ENCODE results near the gene FGB.

The FGB gene

DNA sequence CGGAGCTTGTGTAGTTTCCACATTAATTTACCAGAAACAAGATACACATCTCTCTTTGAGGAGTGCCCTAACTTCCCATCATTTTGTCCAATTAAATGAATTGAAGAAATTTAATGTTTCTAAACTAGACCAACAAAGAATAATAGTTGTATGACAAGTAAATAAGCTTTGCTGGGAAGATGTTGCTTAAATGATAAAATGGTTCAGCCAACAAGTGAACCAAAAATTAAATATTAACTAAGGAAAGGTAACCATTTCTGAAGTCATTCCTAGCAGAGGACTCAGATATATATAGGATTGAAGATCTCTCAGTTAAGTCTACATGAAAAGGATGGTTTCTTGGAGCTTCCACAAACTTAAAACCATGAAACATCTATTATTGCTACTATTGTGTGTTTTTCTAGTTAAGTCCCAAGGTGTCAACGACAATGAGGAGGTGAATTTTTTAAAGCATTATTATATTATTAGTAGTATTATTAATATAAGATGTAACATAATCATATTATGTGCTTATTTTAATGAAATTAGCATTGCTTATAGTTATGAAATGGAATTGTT, at the start of gene FGB:
Gene FGB (plus strand): TSS at position 315 of the 558 bp plus-strand sequence. CDS start 8 bp downstream, at position 323.
- Mint-ChIP-seq H3K4me1 (ENCODE audit: low read depth) (no peaks in the 10 kb centered on the region), H3K27ac (no peak within 1 kb of the TSS), H3K36me3 (ENCODE audit: low read depth) (no peaks in the 10 kb centered on the region), H3K27me3 (peaks cover 10% of the 10 kb centered on the region), H3K4me3 (no peak within 1 kb of the TSS), H3K9me3 (no peaks in the 10 kb centered on the region)
- no peak for DNase-seq

GRCh38 chr4:154516318-154517029, 46.3 kb upstream of the FGB start:
- H3K27me3 Mint-ChIP-seq, result peaks cover 58% of the 10 kb centered on the region

GRCh38 chr4:154517591-154517990, 45.2 kb upstream of the FGB start:
- DNase-seq, result no peak
- Mint-ChIP-seq H3K9me3 (no peaks in the 10 kb centered on the region), H3K27me3 (peaks cover 51% of the 10 kb centered on the region), H3K4me1 (ENCODE audit: low read depth) (no peaks in the 10 kb centered on the region), H3K36me3 (ENCODE audit: low read depth) (no peaks in the 10 kb centered on the region), H3K27ac (no peak overlapping the region), H3K4me3 (no peak overlapping the region)

More at GRCh38 chr4:154516318-154517029, 46.3 kb upstream of the FGB start:
- Mint-ChIP-seq H3K9me3 (no peaks in the 10 kb centered on the region), H3K4me3 (no peak overlapping the region), H3K27ac (no peak overlapping the region), H3K36me3 (ENCODE audit: low read depth) (no peaks in the 10 kb centered on the region), H3K4me1 (ENCODE audit: low read depth) (no peaks in the 10 kb centered on the region)
- no peak for DNase-seq

DNA sequence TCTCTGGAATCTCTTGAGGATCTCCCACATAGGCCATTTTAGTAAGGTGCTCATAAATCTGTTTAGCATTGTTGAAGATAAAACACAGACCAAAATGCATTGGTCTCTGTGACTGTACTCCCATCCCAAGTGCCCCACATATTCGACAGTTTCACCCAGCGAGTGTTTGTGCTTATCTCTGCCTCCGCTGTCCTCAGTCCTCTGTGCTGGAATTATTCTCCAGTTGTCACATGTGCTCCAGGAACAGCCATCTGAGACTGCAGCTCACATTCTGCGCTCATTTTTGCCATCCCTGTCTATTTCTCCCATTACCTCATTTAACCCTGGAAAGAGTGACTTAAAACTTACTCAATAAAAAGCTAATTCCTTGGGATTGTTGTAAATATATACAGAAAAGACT, 43.6 kb upstream of the FGB start:
- Mint-ChIP-seq H3K4me3 (no peak overlapping the region), H3K27me3 (peaks cover 52% of the 10 kb centered on the region), H3K36me3 (ENCODE audit: low read depth) (no peaks in the 10 kb centered on the region), H3K9me3 (no peaks in the 10 kb centered on the region), H3K27ac (no peak overlapping the region), H3K4me1 (ENCODE audit: low read depth) (no peaks in the 10 kb centered on the region)
- no peak for DNase-seq

GRCh38 chr4:154521607-154522006, 41.2 kb upstream of the FGB start:
- Mint-ChIP-seq H3K36me3 (ENCODE audit: low read depth) (no peaks in the 10 kb centered on the region), H3K27me3 (peaks cover 55% of the 10 kb centered on the region), H3K9me3 (no peaks in the 10 kb centered on the region), H3K4me1 (ENCODE audit: low read depth) (no peaks in the 10 kb centered on the region), H3K27ac (no peak overlapping the region), H3K4me3 (no peak overlapping the region)
- no peak for DNase-seq

- Mint-ChIP-seq H3K27me3 (peaks cover 40% of the 10 kb centered on the region), H3K27ac (no peak overlapping the region), H3K36me3 (ENCODE audit: low read depth) (no peaks in the 10 kb centered on the region), H3K9me3 (no peaks in the 10 kb centered on the region), H3K4me3 (no peak overlapping the region), H3K4me1 (ENCODE audit: low read depth) (no peaks in the 10 kb centered on the region)
- DNase-seq, result no peak
Measured at GRCh38 chr4:154526151-154526550, 36.7 kb upstream of the FGB start.

- no peak overlapping the region for H3K27ac Mint-ChIP-seq
- no peak overlapping the region for H3K4me3 Mint-ChIP-seq
- H3K9me3 Mint-ChIP-seq, result no peaks in the 10 kb centered on the region
- no peaks in the 10 kb centered on the region for H3K36me3 Mint-ChIP-seq (ENCODE audit: low read depth)
- no peak for DNase-seq
- peaks cover 34% of the 10 kb centered on the region for H3K27me3 Mint-ChIP-seq
- no peaks in the 10 kb centered on the region for H3K4me1 Mint-ChIP-seq (ENCODE audit: low read depth)
Measured at GRCh38 chr4:154527308-154527707, 35.5 kb upstream of the FGB start.

DNA sequence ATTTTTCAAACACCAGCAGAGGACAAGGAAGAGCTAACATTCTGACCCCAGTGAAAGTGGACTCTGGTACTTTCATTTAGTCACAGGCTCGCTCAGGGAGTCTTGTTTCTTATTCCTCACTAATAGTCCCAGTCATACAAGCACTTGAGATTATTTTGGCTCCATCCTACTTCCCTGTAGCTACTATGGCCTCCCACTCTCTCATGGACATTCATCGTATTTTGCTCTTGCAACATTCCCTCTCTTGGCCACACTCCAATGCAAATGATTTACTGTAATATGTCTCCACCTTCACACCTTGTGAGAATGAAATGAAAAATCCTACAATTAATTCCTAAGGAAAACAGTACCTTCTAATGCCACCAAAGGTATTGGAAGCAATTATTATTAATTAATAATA, 33.9 kb upstream of the FGB start:
- H3K9me3 Mint-ChIP-seq, result no peaks in the 10 kb centered on the region
- no peak overlapping the region for H3K27ac Mint-ChIP-seq
- no peak overlapping the region for H3K4me3 Mint-ChIP-seq
- H3K4me1 Mint-ChIP-seq (ENCODE audit: low read depth), result no peaks in the 10 kb centered on the region
- no peak for DNase-seq
- H3K27me3 Mint-ChIP-seq, result peaks cover 26% of the 10 kb centered on the region
- no peaks in the 10 kb centered on the region for H3K36me3 Mint-ChIP-seq (ENCODE audit: low read depth)

- no peak overlapping the region for H3K4me3 Mint-ChIP-seq
- no peaks in the 10 kb centered on the region for H3K4me1 Mint-ChIP-seq (ENCODE audit: low read depth)
- no peak for DNase-seq
- peaks cover 3% of the 10 kb centered on the region for H3K36me3 Mint-ChIP-seq (ENCODE audit: low read depth)
- no peaks in the 10 kb centered on the region for H3K9me3 Mint-ChIP-seq
- no peak overlapping the region for H3K27ac Mint-ChIP-seq
- H3K27me3 Mint-ChIP-seq, result peaks cover 16% of the 10 kb centered on the region
Measured at GRCh38 chr4:154529728-154530519, 32.9 kb upstream of the FGB start.

GRCh38 chr4:154534296-154534695, 28.5 kb upstream of the FGB start:
- DNase-seq, result no peak
- Mint-ChIP-seq H3K27me3 (no peaks in the 10 kb centered on the region), H3K9me3 (no peaks in the 10 kb centered on the region), H3K27ac (no peak overlapping the region), H3K36me3 (ENCODE audit: low read depth) (peaks cover 42% of the 10 kb centered on the region), H3K4me3 (no peak overlapping the region), H3K4me1 (ENCODE audit: low read depth) (no peaks in the 10 kb centered on the region)

- Mint-ChIP-seq H3K27me3 (no peaks in the 10 kb centered on the region), H3K9me3 (no peaks in the 10 kb centered on the region), H3K4me3 (no peak overlapping the region), H3K36me3 (ENCODE audit: low read depth) (peaks cover 92% of the 10 kb centered on the region), H3K27ac (peak overlapping the region; percentile 16), H3K4me1 (ENCODE audit: low read depth) (peaks cover 4% of the 10 kb centered on the region)
- no peak for DNase-seq
Measured at GRCh38 chr4:154542271-154542879, 20.4 kb upstream of the FGB start.

DNA sequence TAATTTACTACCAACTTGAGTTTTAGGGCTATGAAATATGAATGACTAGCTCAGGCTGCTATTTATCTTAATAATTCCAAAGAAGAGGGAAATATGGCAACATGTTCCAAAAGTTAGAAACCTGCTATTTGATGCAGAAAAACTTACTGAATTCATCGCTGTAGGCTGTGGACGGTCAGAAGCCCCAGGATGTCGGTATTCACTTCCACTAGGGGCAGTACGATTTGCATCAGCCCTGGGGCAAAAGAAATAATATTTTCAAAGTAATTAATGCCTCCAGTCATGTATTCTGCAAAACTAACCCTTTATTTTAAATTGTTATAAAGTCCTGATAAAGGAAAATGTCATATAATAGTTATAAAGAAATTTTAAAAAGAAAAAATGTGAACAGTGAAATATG, 17.1 kb upstream of the FGB start:
- peaks cover 87% of the 10 kb centered on the region for H3K36me3 Mint-ChIP-seq (ENCODE audit: low read depth)
- DNase-seq, result no peak

DNA sequence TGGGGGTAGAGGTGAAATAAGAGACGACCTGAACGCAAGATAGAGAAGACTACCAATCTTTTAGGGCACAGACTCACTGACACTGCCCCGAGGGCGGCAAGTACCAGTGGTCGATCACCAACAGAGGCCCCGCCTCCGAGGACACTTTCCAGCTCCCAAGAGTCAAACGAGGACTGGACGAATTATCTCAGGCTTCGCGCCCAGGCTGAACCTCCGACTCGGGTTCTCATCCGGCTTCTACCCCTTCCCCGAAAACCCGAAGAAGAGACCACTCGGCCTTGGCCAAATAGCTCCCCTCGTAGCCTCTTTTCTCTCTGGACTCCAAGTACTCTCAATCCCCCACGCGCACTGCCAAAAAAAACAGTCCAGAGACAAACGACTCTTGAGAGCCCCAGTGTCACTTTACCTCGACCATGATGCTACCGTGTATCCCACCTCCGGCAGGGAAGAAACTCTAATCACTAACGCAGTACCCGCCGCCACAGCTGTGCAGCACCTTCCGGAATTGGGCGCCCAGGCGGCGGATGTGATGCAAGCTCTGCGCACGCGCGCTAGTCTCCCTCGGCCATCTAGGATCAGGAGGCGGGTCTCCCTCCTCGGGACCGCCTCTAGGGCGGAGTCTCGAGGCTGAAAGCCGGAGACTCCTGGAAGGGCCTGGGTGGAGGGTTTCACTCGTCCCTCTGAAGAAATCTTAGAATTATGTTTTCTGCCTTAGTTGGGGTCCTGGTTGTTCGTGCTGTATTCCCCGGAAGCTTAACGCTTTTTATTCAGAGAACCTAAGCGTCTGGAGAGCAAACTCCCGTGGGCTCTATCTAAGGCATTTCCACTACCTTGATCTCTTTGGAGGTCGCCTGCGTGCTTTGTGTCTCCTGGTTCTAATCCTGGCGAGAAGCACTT, 12.7 kb upstream of the FGB start, which contains the start of gene PLRG1:
Gene PLRG1 (minus strand): TSS at position 507 of the 897 bp plus-strand sequence. CDS start 92 bp downstream, at position 415.
- peaks cover 25% of the 10 kb centered on the region for H3K4me1 Mint-ChIP-seq (ENCODE audit: low read depth)
- H3K36me3 Mint-ChIP-seq (ENCODE audit: low read depth), result peaks cover 46% of the 10 kb centered on the region
- H3K27ac Mint-ChIP-seq, result peak within 1 kb of the TSS; percentile 97
- H3K27me3 Mint-ChIP-seq, result no peaks in the 10 kb centered on the region
- DNase-seq, result peak; percentile 98
- no peaks in the 10 kb centered on the region for H3K9me3 Mint-ChIP-seq
- H3K4me3 Mint-ChIP-seq, result peak within 1 kb of the TSS; percentile 97

More for the DNA sequence above, 17.1 kb upstream of the FGB start:
- Mint-ChIP-seq H3K4me3 (no peak overlapping the region), H3K27me3 (no peaks in the 10 kb centered on the region), H3K4me1 (ENCODE audit: low read depth) (peaks cover 18% of the 10 kb centered on the region), H3K27ac (no peak overlapping the region), H3K9me3 (no peaks in the 10 kb centered on the region)

Data from activated T-cell treated with anti-CD3 and anti-CD28 coated beads, Interleukin-2, amount 50 U/mL, for 24 hours (primary cell).